GM13976 (cell line): ENCODE data around the gene CLEC20A.

Experiments
- DNase-seq: peaks from one replicate; pipeline ENCODE4 v3.0.0; 2012; ENCODE audit warnings: low spot score
- in situ Hi-C: fragments of 300-500 bp; cut with MboI; formaldehyde crosslinking; loops from one replicate; pipeline ENCODE4 v1.12.0; 2022; ENCODE audit warnings: low sequenced_read_pairs, mixed read lengths, inconsistent platforms; ENCODE audit not compliant: unreplicated experiment
- TF ChIP-seq, protein P1 (sequence below): IDR thresholded peaks from 2 replicates; pipeline ENCODE4 v1.5.1; 2012; ENCODE audit warnings: borderline replicate concordance, mild to moderate bottlenecking; ENCODE audit not compliant: insufficient read depth; ENCODE audit errors: extremely low read depth, missing control alignments, control extremely low read depth

CLEC20A gene

DNA sequence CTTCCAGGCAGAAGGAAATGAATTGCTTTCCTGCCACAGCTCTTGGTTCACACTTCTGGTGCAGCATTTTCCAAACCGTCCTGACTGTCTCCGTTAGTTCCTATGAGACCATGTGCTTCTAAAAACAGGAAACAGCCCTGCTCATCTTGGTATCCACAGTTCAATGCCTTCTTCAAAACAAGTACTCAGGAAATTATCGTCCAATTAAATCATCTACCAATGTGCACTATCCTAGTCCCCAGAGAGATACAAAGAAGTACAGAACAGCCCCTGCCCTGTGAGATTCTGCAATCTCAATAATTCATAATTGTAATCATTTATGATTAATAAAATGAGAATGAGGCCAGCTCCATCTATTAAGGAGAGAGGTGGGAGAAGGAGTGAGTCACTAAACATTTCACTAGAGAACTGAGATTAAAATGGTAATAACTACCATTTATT is 11.2 kb downstream of the CLEC20A start:
- in situ Hi-C loops, result no loop called here
- peak; percentile 6 for DNase-seq
- TF ChIP-seq, protein P1, sequence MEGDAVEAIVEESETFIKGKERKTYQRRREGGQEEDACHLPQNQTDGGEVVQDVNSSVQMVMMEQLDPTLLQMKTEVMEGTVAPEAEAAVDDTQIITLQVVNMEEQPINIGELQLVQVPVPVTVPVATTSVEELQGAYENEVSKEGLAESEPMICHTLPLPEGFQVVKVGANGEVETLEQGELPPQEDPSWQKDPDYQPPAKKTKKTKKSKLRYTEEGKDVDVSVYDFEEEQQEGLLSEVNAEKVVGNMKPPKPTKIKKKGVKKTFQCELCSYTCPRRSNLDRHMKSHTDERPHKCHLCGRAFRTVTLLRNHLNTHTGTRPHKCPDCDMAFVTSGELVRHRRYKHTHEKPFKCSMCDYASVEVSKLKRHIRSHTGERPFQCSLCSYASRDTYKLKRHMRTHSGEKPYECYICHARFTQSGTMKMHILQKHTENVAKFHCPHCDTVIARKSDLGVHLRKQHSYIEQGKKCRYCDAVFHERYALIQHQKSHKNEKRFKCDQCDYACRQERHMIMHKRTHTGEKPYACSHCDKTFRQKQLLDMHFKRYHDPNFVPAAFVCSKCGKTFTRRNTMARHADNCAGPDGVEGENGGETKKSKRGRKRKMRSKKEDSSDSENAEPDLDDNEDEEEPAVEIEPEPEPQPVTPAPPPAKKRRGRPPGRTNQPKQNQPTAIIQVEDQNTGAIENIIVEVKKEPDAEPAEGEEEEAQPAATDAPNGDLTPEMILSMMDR, result no peak

DNA sequence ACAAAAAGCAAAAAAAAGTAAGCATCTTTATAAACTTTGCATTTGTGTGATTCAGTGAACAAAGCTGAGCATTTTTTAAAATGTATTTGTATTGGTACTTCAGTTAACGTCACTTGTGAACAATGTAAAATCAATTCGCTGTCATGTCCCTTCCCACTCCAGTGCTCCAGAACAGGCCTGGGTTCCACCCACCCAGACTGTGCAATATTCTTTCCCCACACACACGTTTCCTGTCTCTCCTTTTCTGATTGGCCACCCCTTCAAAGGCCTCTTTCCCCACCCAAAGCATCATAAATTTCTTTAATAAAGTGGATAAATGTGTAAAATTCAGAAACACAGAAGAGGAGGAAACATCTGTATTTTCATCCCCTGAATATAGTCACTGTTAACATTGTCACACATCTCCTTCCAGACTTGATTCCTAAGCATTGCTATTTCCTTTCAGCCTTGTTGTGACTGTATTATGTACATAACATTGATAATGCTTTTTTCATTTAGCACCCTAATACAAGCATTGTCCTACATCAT is 12.0 kb downstream of the CLEC20A start:
- TF ChIP-seq, protein P1, result no peak
- in situ Hi-C loops, result no loop called here

DNA sequence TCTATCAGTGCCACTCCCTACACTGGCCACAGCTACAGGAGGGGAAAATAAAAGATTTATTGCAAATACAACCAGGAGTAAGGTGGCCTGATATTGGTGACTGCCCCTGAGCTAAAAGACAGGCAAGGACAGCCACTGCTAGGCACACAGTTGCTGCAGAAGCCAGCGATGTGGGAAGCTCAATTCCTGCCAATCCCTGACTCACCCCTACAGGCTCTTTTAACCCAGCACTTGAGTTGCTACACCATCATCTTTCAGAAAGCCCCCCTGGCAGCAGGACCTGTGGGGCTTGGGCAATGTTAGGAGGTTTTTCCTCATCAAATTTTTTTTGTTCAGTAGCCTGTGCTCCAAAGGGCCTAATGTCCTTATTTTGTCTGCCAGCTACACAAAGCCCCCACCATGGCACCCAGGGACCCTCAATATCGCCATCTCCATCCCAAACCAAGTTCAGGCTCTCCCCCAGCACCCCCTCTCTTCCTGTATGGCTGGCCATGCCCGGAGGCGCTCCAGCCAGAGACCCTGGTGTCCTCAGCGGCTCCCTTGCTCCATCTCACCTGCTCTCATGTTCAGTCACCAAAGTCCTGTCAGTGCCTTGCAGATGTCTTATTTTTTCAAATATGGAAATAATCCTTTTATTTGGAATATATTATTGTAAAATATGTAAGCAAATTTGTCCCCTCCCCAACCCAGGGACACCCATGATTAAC is 13.4 kb downstream of the CLEC20A start:
- in situ Hi-C loops, result no loop called here
- DNase-seq, result no peak
- TF ChIP-seq, protein P1, result no peak

More for the DNA sequence above, 12.0 kb downstream of the CLEC20A start:
- DNase-seq, result peak; percentile 6

DNA sequence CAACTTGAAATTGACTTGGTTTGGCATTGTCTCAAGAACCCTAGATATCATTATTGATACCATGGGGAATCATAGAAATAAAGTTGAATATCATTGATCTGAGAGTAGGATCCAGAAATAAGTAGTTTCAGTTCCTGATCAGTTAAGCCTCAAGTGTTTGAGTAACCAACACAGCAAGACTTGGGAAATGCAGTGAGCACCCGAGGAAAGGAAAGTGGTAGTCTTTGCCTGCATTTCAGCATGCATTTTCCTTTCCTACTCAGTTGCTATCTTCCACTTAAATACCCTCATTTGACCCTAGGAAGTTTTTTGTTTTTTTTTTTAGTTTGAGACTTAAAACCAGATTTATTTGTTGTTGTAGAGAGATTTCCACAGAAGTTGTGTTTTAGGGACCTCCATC is 18.9 kb downstream of the CLEC20A start:
- in situ Hi-C loops, result no loop called here
- DNase-seq, result no peak
- TF ChIP-seq, protein P1, result no peak

DNA sequence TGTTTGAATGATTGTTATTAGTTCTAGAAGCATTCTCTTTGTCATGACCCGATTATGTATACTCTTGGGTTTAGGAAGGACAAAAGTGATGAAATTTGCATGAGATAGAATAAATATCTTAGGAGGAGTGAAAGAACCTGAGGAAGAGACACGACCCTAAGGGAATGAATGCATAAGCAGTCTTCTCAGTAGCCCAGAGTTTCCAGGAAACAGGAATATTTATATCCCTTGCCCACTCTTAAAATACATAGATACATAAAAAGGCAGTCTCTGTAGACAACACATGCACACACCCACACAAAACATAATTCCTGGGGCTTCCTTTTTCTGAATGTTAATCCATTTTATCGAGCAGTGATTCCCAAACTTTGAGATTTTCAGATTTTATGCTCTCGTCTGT is 19.4 kb downstream of the CLEC20A start:
- in situ Hi-C loops, result no loop called here
- no peak for DNase-seq
- TF ChIP-seq, protein P1, result no peak

DNA sequence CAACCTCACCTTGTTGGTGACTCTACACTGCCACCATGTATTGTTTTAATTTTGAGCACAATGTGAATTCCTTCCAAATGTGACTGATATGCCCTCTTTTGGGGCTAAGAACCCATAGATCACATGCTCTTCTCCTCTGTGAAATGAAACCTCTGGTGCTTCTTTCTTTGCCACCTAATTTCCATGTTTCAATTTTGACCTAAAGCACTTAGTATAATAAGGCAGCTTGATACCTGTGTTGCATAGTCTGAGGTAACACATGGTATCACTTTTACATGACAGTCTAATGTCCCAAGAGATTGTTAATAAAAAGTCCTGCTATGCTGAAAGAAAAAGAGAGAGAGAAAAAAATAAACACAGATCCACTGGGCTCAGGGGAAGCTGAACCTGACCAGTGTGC is 24.2 kb downstream of the CLEC20A start:
- TF ChIP-seq, protein P1, result no peak
- no peak for DNase-seq
- in situ Hi-C loops, result no loop called here
